ENCODE results near the gene U2AF1L4.

The U2AF1L4 gene

DNA sequence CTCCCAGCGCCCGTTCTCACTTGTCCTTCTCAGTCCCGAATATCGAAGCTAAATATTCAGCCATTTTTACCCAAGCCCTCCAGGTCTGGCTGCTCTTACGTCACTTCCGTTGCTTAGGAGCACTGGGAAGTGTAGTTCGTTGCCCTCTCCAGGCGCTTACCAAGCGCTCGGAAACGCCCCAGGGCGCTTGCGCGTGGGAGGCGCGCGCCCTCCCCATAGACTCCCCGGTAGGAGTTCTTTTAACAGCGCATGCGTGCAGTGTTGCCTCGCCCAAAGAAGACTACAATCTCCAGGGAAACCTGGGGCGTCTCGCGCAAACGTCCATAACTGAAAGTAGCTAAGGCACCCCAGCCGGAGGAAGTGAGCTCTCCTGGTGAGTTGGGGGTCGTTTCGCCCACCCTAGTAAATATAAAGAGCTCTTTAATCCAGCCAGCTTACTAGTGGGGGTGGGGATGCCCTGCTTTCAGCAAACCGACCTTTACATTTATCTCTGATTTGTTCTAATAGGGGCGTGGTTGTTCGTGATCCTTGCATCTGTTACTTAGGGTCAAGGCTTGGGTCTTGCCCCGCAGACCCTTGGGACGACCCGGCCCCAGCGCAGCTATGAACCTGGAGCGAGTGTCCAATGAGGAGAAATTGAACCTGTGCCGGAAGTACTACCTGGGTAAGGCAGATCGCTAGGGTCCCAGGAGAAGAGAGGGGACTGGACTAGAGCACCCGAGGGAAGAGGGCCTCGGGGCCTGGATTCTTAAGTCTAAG is at the start of gene U2AF1L4, which contains the start of gene PSENEN:
Gene U2AF1L4, minus strand, starts transcription at position 91 of the 759 bp plus-strand sequence. Its CDS starts 27 bp downstream, at position 64.
Gene PSENEN, plus strand, starts transcription at position 324 of the 759 bp plus-strand sequence. Its CDS starts 280 bp downstream, at position 604.
- DNase-seq: peak; percentile 99

- DNase-seq: no peak
Measured at GRCh38 chr19:35793381-35794165, 48.4 kb upstream of the U2AF1L4 start.

- no peak for DNase-seq
Measured at GRCh38 chr19:35792888-35793287, 47.7 kb upstream of the U2AF1L4 start.

DNA sequence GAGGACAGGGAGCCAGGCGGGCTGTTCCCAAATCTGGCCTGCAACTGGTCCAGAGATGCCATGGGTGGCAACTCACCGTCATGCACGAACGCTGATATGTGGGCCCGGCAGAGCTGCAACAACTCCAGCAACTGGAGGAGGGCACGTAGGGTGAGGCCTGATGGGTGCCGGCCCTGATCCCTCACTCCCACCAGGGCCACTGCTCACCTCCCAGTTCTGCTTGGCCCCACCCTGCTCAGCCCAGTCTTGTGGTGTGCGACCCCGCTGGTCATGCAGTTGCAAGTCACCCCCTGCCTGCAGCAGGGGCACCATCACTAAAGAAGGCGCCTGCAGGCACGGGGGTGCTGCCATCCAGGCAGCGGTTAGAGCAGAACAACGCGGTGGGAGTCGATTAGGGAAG is 47.1 kb upstream of the U2AF1L4 start:
- no peak for DNase-seq

GRCh38 chr19:35791814-35792279 is 46.6 kb upstream of the U2AF1L4 start:
- no peak for DNase-seq

- DNase-seq: peak; percentile 9
Measured at GRCh38 chr19:35790981-35791813, 46.0 kb upstream of the U2AF1L4 start.

DNA sequence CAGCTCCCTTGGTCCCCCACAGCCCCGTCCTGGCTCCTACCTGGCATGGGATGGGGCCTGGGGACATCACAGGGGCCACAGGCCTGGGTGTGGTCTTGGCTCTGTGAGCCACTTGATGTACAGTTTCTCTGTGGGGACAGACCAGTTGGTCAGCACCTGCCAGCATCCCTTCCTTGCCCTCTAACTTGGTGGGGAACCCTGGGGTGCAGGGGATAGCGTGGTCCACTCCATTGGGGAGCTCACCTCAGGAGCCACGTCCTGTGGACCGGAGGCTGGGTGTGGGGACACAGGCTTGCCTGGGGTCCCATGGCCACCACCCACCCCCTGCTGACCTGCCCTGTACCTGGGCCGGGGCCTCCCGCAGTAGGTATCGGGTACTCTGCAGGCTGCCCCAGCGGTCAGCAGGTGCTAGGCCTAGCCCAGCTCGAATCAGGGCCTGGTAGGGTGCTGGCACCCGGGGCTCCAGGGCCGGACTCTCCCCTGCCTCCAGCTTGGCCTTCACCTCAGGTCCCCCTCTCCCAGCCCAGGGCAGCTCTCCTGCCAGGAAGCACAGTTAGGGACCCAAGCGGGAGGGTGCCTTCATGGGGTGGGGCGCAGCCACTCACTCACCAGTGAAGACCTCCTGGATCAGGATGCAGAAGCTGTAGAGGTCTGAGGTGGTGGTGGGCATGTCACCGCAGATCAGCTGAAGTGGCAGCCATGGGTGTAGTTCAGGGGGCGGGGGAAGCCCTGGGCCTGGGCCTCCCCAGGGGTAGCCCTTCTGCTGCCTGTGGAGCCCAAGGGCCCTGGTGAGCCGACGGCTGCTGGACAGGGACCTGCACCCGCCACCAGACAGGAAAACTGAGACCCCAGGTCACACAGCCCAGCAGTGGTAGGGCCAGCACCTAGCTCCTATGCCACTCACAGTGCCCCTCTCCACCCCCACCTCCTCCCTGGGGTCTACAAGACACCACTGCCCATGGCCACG is 45.0 kb upstream of the U2AF1L4 start:
- DNase-seq: no peak

DNA sequence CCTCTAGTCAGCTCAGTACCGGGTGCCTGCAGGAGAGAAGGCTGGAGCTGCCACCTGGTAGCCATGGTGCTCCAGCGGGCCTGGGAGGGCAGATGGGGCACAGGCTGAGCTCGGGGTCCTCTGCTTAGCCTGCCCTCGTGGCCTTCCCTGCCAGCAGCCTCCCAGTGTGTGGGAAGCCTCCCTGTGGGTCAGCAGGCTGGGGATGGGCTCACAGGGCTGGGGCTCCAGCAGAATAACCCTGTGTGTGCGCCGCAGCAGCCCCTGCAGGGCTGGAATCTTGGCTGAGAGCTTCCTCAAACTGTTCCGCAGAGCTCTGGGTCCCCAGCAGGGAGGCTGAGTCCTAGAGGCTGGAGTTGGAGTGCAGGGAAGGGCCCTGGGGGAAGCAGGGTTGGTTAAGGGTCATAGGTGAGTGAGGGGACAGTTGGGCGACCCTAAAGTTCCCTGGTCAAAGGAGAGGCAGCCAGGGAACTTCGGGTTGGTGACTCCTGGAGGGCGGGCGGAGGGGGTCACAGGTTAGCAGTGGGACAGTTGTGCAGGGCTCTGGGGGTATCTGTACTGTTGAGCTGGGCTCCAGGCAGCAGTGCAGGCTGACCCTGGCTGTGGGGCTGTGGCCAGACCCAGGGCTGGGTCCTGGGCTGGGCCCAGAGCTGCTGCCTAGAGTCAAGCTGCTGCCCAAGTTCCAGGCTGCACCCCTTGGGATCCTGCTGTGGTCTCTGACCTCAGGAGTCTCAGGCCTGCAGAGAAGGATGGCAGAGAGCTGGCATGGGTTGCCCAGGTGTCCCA is 44.2 kb upstream of the U2AF1L4 start:
- no peak for DNase-seq

- DNase-seq: no peak
Measured at GRCh38 chr19:35788205-35788960, 43.2 kb upstream of the U2AF1L4 start.

GRCh38 chr19:35787227-35787799 is 42.1 kb upstream of the U2AF1L4 start:
- DNase-seq: no peak

- no peak for DNase-seq
Measured at GRCh38 chr19:35786299-35787160, 41.3 kb upstream of the U2AF1L4 start.

GRCh38 chr19:35785339-35785627 is 40.1 kb upstream of the U2AF1L4 start:
- DNase-seq: no peak

- DNase-seq: no peak
Measured at GRCh38 chr19:35784503-35785338, 39.5 kb upstream of the U2AF1L4 start.

DNA sequence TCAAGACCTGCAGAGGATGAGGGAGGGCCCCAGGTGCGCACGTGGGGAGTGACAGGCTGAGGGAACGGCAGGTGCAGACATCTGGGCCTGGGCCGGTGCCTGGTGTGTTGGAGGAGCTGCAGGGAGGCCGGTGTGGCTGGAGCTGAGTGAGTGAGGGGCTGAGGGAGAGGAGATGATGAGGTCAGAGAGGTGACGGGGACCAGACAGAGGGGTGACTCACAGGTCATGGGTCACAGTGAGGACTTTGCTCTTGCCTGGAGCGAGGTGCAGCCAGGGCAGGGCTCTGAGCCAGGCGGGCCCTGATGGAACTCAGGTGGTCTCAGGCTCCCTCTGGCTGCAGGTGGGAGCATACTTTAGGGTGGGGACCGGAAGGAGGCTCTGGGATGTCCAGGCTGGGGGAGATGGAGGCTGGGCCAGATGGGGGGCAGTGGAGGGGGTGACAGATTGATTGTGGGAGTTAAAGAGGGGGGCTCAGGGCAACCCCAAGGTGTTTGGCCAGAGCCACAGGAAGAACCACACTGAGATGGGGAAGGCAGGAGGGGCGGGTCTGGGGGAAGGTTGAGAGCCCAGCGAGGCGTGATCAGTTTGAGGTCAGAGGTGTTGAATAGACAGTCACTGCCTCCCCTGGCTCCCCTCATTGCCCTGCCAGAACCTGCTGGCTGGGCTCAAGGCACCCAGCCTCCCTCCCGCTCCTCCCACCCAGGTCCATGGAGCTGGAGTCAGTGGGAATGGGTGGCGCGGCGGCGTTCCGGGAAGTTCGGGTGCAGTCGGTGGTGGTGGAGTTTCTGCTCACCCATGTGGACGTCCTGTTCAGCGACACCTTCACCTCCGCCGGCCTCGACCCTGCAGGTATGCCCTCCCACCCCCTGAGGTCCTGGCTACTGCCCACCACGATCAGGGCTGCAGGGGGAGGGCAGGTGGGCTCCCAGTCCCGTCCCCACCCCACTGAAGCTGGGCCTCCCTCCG is 38.5 kb upstream of the U2AF1L4 start:
- no peak for DNase-seq

GRCh38 chr19:35782589-35782988 is 37.4 kb upstream of the U2AF1L4 start:
- DNase-seq: no peak

GRCh38 chr19:35781650-35782049 is 36.4 kb upstream of the U2AF1L4 start:
- DNase-seq: no peak

GRCh38 chr19:35780717-35781116 is 35.5 kb upstream of the U2AF1L4 start:
- no peak for DNase-seq

Measured in NCI-H1436 (cell line).